Right hindlimb (tissue), 1 donor: ENCODE results near the gene MS4A3.
"Not testable (repeated sequence)": the region's sequence is repeated elsewhere in the genome, so short reads cannot be mapped to it uniquely, and the experiment has no call there.

Experiments used
- DNase-seq: peaks from one replicate; pipeline ENCODE4 v3.0.0-alpha.2; 2018

MS4A3 gene

DNA sequence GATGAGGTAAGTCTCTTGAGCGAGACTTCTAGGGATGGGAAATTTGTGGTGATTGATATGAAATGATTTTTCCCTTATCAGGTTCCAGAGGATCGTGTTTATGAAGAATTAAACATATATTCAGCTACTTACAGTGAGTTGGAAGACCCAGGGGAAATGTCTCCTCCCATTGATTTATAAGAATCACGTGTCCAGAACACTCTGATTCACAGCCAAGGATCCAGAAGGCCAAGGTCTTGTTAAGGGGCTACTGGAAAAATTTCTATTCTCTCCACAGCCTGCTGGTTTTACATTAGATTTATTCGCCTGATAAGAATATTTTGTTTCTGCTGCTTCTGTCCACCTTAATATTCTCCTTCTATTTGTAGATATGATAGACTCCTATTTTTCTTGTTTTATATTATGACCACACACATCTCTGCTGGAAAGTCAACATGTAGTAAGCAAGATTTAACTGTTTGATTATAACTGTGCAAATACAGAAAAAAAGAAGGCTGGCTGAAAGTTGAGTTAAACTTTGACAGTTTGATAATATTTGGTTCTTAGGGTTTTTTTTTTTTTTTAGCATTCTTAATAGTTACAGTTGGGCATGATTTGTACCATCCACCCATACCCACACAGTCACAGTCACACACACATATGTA is 39.1 kb downstream of the MS4A3 start:
- DNase-seq, result no peak

DNA sequence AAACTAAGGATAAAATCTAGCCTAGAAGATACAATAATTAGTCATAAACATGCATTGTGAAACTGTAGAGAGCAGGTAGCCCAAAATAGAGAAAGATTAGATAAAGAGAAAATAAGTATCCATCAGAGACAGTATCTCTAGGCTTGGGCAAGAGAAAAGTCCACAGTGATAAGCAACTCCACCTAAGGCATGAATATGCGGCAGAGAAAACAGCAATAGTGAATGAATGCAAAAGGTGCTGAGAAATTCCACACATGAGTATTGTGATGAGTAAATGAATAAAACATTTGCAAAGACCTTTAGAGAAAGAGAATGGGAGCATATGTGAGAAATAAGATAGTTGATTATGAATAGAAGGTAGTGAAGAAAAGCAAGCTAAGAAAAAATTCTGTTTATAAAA is 40.7 kb downstream of the MS4A3 start:
- no peak for DNase-seq

DNA sequence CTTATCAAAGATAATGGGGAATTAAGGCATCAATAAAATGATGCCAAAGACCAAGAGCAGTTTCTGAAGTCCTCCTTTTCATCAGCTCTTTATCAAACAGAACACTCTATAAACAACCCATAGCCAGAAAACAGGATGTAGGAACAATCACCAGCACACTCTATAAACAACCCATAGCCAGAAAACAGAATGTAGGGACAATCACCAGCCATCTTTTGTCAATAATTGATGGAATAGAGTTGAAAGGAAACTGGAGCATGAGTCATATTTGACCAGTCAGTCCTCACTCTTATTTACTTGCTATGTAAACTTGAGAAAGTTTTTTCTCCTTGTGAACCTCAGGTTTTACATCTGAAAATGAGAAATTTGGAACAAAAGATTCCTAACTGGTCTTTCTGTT is 42.0 kb downstream of the MS4A3 start:
- DNase-seq, result no peak

DNA sequence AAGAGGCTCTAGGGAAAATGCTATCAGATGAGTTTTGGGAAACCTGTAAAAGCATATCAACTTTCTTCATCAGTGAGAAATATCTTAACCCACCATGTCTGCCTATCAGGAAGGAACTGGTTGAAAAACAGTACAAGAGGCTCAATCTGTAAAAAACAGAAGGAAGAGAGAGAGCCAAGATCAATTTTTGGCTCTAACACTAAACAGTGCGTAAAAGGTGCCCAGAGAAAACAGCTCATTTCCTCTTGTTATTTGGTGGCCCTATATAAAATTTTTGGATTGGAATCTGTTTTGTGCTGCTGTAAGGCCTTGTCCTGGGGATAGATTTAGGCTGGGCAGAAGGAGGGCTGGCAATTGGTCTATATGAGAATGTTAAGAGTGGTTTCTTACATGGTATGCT is 44.1 kb downstream of the MS4A3 start:
- DNase-seq, result no peak

DNA sequence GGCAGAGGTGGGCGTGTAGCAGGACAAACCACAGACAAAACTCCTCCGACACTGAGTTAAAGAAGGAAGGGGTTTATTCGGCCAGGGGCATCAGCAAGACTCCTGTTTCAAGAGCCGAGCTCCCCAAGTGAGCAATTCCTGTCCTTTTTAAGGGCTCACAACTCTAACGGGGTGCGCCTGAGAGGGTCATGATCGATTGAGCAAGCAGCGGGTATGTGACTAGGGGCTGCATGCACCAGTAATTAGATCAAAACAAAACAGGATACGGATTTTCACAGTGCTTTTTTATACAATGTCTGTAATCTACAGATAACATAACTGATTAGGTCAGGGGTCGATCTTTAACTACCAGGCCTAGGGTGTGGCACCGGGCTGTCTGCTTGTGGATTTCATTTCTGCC is 44.9 kb downstream of the MS4A3 start:
- DNase-seq, result not testable (repeated sequence)

DNA sequence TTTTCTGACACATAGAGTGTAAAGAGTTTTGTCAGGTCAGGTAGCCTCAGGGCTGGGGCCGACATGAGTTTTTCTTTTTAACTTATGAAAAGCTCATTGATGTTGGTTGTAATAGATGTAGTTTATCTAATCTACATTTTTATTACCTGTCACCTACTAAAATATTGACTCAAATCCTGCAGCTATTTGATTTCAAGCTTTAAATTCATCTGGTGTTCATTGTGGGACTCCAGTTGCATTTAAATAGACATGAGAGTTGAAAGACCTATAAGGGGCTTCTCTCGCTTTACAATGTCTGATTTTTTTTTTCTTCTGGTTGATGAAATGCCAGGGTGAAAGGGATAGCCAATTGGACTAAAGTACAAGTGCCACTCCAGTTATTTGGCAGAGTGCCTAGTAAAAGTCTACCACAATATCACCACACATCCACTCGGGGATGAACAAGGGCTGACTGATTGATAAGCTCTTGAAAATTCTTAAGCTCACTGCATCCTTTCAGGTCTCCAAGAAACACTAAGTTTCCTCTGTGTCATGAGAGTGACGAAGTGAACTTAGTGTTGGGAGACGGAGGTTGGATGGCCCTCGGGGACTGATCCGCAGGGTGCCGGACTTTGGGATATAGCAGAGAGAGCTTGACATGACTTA is 48.1 kb downstream of the MS4A3 start:
- DNase-seq, result not testable (repeated sequence)

DNA sequence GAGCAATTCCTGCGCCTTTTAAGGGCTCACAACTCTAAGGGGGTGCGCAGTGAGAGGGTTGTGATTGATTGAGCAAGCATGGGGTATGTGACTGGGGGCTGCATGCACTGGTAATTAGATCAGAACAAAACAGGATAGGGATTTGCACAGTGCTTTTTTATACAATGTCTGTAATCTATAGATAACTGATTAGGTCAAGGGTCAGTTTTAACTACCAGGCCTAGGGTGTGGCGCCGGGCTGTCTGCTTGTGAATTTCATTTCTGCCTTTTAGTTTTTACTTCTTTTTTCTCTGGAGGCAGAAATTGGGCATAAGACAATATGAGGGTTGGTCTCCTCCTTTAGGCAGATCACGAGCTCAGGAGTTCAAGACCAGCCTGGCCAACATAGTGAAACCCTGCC is 52.2 kb downstream of the MS4A3 start:
- not testable (repeated sequence) for DNase-seq

DNA sequence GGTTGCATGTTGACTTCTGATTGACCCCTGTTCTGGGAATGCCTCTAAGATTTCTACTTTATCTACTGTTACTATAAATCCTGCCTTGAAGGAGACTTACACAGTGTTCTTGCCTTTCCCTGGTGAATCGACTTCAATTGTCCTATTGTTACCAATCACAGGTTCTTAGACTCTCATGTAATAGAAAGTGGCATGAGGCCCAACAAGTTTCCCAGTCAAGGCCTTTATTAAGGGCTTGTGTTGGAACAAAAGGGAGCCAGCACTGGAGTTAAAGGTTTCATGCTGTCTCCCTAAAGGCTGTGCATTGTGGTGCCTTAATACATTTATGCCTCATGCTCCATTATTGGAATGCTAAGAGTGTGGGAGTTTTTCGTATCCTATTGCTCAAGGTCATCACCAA is 55.3 kb downstream of the MS4A3 start:
- no peak for DNase-seq

DNA sequence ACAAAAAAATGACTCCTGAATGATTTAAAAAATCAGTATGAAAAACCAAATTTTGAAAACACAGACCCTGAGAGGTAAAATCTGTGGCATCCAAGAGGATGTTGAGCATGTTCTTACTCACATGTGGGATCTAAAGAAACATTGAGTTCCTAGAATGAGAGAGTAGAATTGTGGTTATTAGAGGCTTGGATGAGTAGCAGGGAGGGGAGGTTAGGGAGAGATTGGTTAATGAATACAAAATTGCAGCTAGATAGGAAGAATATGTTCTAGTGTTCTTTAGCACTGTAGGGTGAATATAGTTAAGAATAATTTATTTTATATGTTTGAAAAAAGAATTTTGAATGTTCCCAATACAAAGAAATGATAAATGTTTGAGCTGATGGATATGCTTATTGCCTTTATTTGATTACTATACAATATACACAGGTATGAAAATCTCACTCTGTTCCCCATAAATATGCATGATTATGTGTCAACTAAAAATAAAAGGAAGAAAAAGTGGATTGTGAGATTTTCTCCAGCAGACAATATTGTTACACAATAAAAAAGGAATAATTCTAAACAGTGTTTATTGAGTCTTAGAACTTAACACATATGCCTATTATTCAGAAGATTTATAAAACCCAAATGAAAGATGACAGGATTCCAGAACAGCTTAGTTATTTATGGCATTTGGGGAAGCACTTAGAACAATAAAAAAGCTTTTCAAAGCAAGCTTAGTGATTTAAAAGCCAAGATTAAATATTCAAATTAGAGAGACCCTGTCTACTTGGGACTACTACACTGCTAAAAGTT is 60.7 kb downstream of the MS4A3 start:
- DNase-seq, result no peak

DNA sequence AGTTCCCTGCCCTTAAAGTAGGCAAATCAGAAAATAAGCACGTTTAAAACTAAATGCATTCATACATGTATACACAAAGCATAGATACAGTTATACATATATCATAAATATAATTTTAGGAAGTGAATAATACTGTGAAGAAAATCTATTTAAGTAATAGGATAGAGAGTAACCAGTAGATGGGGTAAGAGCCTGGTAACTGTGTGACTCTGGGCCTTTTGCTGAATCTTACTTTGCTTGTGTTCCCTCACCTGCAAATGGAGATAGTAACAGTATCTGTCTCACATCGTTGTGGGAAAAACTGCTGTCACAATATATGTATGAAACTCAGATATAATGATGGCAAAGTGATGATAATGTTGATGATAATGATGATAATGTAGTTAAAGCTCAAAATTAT is 61.9 kb downstream of the MS4A3 start:
- DNase-seq, result no peak

DNA sequence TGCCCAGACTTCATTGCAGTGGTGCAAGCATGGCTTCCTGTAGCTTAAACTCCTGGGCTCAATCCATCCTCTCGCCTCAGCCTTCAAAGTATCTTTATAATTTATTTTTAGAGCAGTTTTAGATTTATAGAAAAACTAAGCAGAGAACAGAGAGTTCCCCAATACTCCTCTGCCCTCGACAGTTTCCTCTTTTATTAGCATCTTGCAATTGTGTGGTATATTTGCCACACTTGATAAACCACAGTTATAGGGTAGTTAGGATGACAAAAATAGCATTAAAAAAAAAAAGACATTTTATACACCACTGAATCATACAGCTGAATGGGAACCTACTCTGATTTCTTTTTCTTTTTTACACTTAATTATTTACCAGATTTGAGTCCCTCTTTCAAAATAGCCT is 63.2 kb downstream of the MS4A3 start:
- DNase-seq, result no peak
